ENCODE results near the gene WDR33. TPM values are rescaled to one million over a fixed set of nuclear protein-coding genes. Genes with fewer than 3 reads are reported as not detected.

The WDR33 gene
- total and polyA plus RNA-seq, 2 of the 13 experiments (the other 11 are each of a cell fraction or from before 2014, with no cell fraction given) = 54.9 to 78.2 TPM

DNA sequence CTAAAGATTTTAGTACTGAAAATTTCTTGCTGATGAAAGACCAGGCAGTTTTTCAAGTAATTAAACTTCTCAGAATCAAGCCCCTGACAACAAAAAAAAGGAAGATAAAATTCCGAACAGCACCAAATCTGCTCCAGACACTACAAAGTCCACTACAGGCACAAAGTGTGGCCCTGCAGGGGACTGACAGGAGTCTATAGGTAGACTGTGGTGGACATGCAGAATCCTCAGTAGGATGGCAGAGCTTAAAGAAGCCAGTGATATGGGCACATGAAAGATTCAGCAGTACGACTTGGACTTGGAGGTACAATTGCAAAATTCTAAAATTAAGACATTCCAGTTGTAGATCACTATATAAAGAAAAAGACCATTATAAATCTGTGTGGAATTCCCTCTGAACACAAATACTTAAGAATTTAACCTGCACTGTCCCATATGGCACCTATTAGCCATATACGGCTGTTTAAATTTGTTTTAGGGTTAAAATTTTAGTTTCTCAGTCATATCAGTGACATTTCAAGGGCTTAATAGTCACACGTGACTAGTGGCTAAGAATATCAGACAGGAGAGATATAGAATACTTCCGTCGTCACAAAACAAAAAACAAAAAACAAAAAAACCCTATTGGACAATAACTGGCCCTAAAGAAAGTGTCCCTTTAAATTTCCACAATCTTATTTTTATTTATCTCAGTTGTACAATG lies 77.7 kb downstream of the WDR33 start:
- H3K27me3 ChIP-seq (ENCODE audit: control insufficient read depth in 1 of 2, insufficient read depth in 2 of 2, low read length in 2 of 2) = no peaks in the 10 kb centered on the region
- ChIA-PET POLR2A (no interaction called here), CTCF (ENCODE audit: low intra/inter-chr PET ratio, low total read pairs) (no interaction called here)
- DNase-seq (ENCODE audit: low spot score) (no peak), FAIRE-seq (no peak), ATAC-seq (no peak)
- WGBS (ENCODE audit: low lambda C conversion rate) = 96% methylated on average over 6 of the region's 6 CpGs
- no peak overlapping the region for H3K27ac ChIP-seq (ENCODE audit: extremely low read length, insufficient read depth, low read length)
- no peaks in the 10 kb centered on the region; a peak in 1 of 5 replicates for H3K36me3 ChIP-seq (replicated peaks in 1 of 2; ENCODE audit: control insufficient read depth in 1 of 2, insufficient read depth in 2 of 2, low read length in 2 of 2)
- no peak overlapping the region for H3K4me3 ChIP-seq (replicated peaks in 1 of 3; ENCODE audit: insufficient read depth in 1 of 3, low read depth in 2 of 3, low read length in 3 of 3)
- H3K4me1 ChIP-seq (ENCODE audit: insufficient read depth, low read length) = peaks cover 43% of the 10 kb centered on the region
- no peak overlapping the region for H3K9ac ChIP-seq (ENCODE audit: insufficient read depth, low read depth, low read length)
- in situ Hi-C loops (cut with HindIII; ENCODE audit: extremely low pct_ligation_motif_present, low pct_unique_long_range_greater_than_20kb) = no loop called here
- no peaks in the 10 kb centered on the region for H4K20me1 ChIP-seq (ENCODE audit: insufficient read depth, low read length)
- BruUV-seq (replicated peaks) = no TSS peak
- H3K9me3 ChIP-seq (ENCODE audit: low read length) = no peaks in the 10 kb centered on the region
- no peak overlapping the region for H3K4me2 ChIP-seq (ENCODE audit: low read depth, low read length)
- H3K79me2 ChIP-seq (ENCODE audit: insufficient read depth, low read length) = no peaks in the 10 kb centered on the region
- intact Hi-C loops (cut with micrococcal nuclease; ENCODE audit: unreplicated experiment) = no loop called here
- no peak overlapping the region for H2AFZ ChIP-seq (ENCODE audit: low read length)
- TF ChIP-seq, protein P1, sequence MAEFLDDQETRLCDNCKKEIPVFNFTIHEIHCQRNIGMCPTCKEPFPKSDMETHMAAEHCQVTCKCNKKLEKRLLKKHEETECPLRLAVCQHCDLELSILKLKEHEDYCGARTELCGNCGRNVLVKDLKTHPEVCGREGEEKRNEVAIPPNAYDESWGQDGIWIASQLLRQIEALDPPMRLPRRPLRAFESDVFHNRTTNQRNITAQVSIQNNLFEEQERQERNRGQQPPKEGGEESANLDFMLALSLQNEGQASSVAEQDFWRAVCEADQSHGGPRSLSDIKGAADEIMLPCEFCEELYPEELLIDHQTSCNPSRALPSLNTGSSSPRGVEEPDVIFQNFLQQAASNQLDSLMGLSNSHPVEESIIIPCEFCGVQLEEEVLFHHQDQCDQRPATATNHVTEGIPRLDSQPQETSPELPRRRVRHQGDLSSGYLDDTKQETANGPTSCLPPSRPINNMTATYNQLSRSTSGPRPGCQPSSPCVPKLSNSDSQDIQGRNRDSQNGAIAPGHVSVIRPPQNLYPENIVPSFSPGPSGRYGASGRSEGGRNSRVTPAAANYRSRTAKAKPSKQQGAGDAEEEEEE (CRISPR knock-in tag; IDR thresholded peaks at IDR 0.05; ENCODE audit: borderline replicate concordance) = no peak
- TF ChIP-seq ZNF562 (CRISPR knock-in tag; IDR thresholded peaks at IDR 0.05; ENCODE audit: borderline replicate concordance) (no peak), ZFAT (CRISPR knock-in tag; conservative IDR thresholded peaks at IDR 0.05) (no peak), CHD4 (IDR thresholded peaks at IDR 0.05; ENCODE audit: borderline replicate concordance, low read length) (no peak), ZFP90 (CRISPR knock-in tag; IDR thresholded peaks at IDR 0.05; ENCODE audit: borderline replicate concordance) (no peak), SMAD9 (CRISPR knock-in tag; IDR thresholded peaks at IDR 0.05) (no peak), ZNF431 (CRISPR knock-in tag; IDR thresholded peaks at IDR 0.05; ENCODE audit: borderline replicate concordance, low read depth) (no peak), FOXK1 (CRISPR knock-in tag; IDR thresholded peaks at IDR 0.05; ENCODE audit: borderline replicate concordance, low read depth) (no peak), ZNF598 (CRISPR knock-in tag; IDR thresholded peaks at IDR 0.05; ENCODE audit: borderline replicate concordance) (no peak), MED8 (CRISPR knock-in tag; IDR thresholded peaks at IDR 0.05; ENCODE audit: insufficient replicate concordance) (no peak), MEIS1 (CRISPR knock-in tag; IDR thresholded peaks at IDR 0.05; ENCODE audit: borderline replicate concordance) (no peak), KAT8 (CRISPR knock-in tag; IDR thresholded peaks at IDR 0.05) (no peak), MYNN (CRISPR knock-in tag; IDR thresholded peaks at IDR 0.05; ENCODE audit: low read depth) (no peak), POLR2AphosphoS5 (IDR thresholded peaks at IDR 0.05; ENCODE audit: low read depth, low read length) (no peak)
- TF ChIP-seq, protein P2, sequence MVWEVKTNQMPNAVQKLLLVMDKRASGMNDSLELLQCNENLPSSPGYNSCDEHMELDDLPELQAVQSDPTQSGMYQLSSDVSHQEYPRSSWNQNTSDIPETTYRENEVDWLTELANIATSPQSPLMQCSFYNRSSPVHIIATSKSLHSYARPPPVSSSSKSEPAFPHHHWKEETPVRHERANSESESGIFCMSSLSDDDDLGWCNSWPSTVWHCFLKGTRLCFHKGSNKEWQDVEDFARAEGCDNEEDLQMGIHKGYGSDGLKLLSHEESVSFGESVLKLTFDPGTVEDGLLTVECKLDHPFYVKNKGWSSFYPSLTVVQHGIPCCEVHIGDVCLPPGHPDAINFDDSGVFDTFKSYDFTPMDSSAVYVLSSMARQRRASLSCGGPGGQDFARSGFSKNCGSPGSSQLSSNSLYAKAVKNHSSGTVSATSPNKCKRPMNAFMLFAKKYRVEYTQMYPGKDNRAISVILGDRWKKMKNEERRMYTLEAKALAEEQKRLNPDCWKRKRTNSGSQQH (CRISPR knock-in tag; IDR thresholded peaks at IDR 0.05; ENCODE audit: low read depth) = no peak
- TF ChIP-seq, protein P3, sequence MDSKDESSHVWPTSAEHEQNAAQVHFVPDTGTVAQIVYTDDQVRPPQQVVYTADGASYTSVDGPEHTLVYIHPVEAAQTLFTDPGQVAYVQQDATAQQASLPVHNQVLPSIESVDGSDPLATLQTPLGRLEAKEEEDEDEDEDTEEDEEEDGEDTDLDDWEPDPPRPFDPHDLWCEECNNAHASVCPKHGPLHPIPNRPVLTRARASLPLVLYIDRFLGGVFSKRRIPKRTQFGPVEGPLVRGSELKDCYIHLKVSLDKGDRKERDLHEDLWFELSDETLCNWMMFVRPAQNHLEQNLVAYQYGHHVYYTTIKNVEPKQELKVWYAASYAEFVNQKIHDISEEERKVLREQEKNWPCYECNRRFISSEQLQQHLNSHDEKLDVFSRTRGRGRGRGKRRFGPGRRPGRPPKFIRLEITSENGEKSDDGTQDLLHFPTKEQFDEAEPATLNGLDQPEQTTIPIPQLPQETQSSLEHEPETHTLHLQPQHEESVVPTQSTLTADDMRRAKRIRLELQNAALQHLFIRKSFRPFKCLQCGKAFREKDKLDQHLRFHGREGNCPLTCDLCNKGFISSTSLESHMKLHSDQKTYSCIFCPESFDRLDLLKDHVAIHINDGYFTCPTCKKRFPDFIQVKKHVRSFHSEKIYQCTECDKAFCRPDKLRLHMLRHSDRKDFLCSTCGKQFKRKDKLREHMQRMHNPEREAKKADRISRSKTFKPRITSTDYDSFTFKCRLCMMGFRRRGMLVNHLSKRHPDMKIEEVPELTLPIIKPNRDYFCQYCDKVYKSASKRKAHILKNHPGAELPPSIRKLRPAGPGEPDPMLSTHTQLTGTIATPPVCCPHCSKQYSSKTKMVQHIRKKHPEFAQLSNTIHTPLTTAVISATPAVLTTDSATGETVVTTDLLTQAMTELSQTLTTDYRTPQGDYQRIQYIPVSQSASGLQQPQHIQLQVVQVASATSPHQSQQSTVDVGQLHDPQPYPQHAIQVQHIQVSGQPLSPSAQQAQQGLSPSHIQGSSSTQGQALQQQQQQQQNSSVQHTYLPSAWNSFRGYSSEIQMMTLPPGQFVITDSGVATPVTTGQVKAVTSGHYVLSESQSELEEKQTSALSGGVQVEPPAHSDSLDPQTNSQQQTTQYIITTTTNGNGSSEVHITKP (CRISPR knock-in tag; IDR thresholded peaks at IDR 0.05; ENCODE audit: low read depth) = no peak
- TF ChIP-seq, protein P4, sequence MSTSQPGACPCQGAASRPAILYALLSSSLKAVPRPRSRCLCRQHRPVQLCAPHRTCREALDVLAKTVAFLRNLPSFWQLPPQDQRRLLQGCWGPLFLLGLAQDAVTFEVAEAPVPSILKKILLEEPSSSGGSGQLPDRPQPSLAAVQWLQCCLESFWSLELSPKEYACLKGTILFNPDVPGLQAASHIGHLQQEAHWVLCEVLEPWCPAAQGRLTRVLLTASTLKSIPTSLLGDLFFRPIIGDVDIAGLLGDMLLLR (CRISPR knock-in tag; IDR thresholded peaks at IDR 0.05) = no peak
